Measurements from ENCODE around the gene RPS21.

RPS21 gene

GRCh38 chr20:62428002-62428372, 41.1 kb downstream of the RPS21 start:
- DNase-seq = no peak

DNA sequence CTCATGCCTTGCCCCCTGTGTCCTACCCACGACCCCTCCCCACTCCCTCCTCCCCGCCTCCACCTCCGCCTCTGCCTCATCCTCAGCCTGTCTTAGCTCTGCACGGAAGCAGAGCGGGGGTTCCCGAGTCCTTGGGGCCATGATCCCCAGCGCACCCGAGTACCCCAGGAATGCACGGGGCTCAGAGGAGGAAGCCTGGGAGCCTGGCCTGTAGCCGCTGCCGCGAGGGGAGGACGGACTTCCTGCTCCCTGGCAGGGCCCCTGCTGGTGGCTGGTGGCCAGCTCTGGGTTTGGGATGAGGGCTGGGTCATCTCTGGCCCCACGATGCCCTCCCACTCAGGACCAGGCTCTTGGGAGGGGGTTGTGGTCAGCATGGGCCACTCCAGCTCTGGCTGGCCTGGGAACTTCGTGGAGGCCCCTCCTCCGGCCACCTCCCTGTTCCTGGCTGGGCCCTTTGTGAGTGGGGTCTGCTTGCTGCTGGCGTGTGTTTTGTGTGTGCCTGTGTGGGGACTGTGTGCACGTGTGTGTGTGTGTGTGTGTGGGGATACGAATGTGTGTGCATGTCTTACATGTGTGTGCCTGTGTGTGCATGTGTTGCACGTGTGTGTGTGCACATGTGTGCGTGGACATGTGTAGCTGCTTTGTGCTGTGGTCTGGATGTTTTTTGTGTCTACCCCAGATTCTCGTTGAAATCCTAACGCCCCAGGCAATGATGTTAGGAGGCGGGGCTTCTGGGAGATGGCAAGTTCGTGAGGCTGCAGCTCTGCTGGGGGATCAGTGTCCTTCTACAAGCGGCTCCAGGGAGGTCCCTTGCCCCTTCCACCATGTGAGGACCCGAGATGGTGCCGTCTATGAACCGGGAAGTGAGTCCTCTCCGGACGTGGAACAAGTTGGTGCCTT, 41.7 kb downstream of the RPS21 start:
- no peak for DNase-seq

DNA sequence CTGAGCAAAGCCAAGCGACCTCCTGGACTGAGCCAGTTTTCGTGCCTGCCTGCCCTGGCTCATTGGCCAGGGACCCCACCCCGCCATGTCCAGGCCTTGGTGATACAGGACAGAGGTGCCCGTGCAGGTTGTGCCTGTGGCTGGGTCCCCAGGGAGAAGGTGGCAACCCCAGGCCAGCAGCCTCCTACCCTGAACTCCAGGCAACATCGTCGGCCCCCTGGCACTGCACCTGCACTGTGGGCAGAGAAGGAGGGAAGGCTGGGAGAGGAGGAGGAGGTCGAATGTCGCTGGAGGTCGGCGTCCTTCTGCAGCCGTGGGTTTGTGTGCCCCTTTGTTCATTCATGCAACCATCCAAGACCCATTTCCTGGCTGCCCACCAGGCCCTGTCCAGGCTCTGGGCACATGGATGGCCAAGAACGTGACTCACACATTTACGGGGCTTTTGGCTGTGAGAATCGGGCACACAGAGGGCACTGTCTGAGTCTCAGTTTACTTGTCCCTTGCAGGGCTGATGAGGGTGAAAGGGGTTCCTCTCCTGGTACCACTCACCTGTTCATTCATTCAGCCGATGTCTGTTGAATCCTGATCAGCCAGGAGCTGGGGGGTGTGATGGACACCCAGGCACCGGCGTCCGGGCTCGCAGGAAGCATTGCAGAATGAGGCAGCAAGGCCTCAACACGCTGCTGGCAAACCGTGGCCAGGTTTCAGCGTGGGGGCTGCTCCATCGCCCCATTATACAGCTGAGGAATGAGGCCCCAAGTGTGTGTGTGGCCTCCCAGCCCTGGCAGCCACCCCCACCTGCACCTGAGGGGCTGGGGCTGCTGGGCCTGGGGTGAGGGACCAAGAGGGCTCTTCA, 42.8 kb downstream of the RPS21 start:
- no peak for DNase-seq

DNA sequence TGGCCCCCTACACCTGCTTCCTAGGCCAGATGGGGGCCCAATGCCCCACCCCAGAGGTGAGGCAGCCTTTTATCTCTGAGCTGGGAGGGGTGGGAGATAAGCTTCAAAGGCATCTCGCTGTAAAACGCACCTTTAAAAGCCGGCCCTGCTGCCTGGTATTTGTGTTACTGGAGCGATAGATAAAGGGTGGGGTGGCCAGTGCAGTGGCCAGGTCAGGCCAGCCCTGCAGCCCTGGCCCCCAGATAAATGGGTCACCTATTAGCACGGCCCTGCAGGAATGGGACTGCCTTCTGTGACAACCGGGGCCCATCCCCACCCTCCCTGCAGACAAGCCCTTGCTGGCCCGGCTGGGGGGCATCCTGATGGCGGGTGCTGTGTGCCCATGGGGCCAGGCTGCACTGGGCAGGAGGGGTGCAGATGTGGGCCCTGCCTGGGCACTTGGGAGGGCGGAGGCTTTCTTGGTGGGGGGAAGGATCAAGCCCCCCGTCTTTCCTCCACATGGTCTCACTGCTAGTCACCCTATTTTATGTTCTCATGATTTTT, 43.5 kb downstream of the RPS21 start:
- no peak for DNase-seq

DNA sequence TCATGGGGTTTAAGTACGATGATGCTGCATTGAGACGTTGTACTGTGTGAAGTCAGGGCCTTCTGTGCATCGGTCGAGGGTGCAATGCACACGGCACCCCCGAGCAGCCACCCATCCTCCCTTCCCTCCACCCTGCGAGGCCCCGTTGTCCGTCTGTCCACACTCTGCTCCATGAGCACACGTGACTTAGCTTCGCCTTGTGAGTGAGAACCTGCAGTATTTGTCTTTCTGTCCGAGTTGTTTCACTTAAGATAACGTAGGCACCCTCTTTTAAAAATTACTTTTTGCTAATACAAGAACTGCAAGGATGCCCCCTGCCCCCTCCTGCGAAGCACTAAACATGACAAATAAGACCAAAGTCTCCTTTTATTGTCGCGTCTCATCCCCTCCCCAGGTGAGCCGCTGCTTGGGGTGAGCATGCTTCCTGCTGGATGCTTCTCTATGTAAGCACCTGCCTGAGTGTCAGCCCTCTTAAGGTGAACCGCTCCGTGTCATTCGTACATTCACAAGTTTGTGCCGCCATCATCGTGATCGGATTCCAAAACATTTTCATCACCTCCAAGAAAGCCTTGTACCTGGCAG, 44.1 kb downstream of the RPS21 start:
- DNase-seq = no peak

DNA sequence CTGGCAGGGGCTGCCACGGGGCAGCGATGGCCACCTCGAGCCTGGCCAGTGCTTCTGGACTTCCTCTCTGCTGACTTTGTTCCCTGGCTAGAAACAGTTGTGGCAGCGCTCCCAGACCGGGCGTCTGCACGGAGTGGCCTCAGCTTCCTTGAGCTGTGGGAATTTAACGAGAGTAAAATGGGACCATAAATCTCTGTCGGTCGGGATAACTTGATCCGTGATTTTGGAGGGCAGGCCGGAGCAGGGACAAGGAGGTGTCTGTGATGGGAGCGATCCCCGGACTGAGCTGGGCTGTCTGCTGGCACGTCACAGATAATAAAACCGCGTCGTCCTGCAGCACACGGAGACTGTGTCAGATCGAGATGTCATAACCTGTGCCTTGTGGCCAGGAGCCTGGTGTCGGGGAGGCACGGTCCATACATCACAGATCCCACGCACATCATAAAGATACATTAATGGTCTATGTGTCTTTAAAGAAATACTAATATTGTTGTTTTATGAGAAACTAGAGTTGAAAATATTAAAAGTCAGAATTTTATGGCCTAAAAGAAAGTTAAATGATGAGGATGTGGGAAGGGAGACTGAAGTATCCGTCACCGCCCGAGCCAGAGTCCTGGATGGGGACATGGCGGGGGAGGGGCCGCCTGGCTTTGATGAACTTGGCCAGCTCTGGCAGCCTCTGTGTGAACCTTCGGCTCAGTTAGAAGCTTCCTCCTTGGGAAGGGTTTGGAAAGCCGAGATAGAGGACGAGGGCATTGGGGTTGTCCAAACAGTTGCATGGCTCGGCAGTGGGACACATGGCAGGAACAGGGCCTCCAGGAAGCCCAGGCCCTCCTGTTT, 47.0 kb downstream of the RPS21 start:
- no peak for DNase-seq

DNA sequence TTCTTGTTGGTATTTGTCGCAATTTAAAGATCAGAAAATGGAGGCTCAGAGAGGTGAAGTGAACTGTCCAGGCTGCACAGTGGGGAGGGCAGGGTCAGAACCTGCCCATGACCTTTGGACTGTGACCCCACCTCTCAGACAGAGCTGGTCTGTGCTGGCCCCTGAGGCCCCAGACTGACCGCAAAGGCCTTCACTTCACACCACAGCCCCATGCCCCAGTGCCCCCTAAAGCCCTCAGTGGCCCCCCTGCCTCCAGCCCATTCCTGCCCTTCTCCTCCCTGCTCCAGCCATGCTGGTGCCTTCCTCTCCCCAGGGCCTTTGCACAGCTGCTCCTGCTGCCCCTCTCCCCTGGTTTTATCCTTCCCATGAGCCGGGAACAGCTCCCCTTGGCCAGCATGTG, 49.8 kb downstream of the RPS21 start:
- no peak for DNase-seq

DNA sequence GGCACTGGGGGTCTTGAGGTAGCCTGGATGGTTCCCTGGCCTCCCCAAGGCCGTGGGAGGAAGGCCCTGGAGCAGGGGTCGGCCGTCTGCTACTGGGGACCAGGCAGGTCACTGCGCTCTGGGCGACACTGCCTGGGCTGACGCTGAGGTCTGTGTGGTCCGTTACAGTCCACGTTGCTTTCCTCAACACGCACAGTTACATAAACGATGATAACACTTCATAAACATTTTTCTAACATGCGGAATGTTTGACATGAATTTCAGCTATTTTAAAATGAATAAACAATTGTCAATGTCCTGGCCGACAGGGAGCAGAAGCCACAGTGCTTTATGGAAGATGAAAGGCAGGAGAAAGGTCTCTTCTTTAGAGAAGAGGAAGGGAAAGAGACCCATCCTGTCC, 50.6 kb downstream of the RPS21 start:
- DNase-seq = no peak

- peak; percentile 79 to 88 for DNase-seq
Observed at GRCh38 chr20:62437927-62438326, 51.0 kb downstream of the RPS21 start.
